ENCODE measurements around the gene DAZL.

GRCh38 chr3:16550676-16551341 is 54.4 kb downstream of the DAZL start:
- TF ChIP-seq POLR2AphosphoS5 (IDR thresholded peaks at IDR 0.05) (no peak), POLR2A (IDR thresholded peaks at IDR 0.05) (no peak)
- TF ChIP-seq, protein P1, sequence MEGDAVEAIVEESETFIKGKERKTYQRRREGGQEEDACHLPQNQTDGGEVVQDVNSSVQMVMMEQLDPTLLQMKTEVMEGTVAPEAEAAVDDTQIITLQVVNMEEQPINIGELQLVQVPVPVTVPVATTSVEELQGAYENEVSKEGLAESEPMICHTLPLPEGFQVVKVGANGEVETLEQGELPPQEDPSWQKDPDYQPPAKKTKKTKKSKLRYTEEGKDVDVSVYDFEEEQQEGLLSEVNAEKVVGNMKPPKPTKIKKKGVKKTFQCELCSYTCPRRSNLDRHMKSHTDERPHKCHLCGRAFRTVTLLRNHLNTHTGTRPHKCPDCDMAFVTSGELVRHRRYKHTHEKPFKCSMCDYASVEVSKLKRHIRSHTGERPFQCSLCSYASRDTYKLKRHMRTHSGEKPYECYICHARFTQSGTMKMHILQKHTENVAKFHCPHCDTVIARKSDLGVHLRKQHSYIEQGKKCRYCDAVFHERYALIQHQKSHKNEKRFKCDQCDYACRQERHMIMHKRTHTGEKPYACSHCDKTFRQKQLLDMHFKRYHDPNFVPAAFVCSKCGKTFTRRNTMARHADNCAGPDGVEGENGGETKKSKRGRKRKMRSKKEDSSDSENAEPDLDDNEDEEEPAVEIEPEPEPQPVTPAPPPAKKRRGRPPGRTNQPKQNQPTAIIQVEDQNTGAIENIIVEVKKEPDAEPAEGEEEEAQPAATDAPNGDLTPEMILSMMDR (IDR thresholded peaks at IDR 0.05), result peak; percentile 81 to 93 (median 90)

Measured in upper lobe of left lung (tissue), 4 donors.